GM19395 (cell line): Measurements from ENCODE around the gene RSBN1.
"Not testable (repeated sequence)": the region's sequence is repeated elsewhere in the genome, so short reads cannot be mapped to it uniquely, and the experiment has no call there.

Source experiments
- ATAC-seq: cut with Tn5 transposase; IDR thresholded peaks from one replicate; pipeline ENCODE4 v1.9.1; 2021; ENCODE audit warnings: mild to moderate bottlenecking, moderate library complexity; ENCODE audit not compliant: unreplicated experiment

Gene RSBN1

DNA sequence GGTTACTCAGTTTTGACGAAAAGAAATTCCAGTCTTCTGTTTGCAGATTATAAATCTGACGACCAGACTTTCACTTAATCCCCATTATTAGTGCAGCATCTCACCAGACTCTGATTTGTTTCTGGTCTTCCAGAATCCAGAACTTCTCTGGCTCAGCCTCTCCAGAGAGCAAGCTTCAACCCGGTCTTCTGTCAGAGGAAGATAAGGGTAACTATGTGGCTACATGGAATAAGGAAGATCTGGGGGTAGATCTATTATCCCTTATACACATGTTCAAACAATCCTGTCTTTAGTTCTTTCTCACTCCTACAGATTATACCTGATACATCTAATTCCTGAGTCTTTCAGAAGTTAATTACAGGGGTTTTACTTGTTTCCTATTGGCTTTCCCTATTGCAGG, 62.9 kb downstream of the RSBN1 start:
- ATAC-seq, result no peak

DNA sequence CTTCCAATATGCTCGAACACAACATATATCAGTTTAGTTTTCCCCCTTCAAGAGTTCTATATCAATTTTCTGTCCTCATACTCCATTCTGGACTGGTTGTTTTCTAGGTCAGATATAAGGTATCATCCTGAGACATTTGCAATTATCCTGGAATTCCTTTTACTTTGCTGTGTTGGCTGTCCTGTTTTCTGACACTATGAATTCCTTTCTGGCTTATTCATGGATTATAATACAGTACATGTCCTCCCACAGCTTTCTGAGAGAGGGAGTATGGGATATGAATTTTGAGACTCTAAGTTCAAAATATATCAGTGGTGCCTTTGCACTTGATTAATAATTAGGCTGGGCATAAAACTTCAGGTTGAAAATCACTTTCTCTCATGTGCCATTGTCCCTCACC, 64.9 kb downstream of the RSBN1 start:
- no peak for ATAC-seq

DNA sequence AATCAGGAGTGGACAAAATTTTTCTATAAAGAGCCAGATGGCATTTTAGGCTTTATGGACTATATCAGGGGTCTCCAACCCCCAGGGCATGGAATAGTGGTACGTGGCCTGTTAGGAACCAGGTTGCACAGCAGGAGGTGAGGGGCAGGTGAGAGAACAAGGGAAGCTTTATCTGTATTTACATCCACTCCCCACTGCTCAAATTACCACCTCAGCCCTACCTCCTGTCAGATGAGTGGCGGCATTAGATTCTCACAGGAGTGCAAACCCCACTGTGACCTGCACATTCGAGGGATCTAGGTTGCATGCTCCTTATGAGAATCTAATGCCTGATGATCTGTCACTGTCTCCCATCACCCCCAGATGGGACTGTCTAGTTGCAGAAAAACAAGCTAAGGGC, 66.9 kb downstream of the RSBN1 start:
- no peak for ATAC-seq

DNA sequence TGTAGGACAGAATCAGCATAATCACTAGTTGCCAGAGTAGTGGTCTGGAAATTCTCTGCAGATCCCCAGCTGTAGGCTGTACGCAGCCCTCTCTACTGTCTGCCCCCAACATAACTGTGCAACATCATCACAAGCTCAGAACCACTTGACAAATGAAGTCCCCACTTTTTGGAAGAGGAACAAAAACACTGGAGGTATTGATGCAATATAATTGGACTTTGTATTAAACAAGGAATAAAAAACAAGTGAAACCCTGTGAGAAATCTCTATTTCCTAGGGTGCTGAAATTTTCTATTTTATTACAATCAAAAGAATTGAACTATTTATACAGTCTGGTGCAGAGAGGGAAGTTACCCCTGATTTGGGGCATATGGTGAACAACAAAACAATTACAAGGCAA, 68.2 kb downstream of the RSBN1 start:
- ATAC-seq, result no peak

DNA sequence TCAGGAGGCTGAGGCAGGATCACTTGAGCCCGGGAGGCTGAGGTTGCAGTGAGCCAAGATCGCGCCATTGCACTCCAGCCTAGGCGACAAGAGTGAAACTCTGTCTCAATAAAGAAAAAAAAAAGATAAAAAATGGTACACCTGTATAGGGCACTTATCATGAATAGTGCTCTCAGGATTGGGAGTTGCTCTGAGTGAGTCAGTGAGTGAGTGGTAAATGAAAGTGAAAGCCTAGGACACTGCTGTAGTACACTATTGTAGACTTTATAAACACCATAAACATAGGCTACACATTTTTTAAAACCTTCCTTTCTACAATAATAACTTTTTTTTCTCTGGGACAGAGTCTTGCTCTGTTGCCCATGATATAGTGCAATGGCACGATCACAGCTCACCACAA, 69.8 kb downstream of the RSBN1 start:
- no peak for ATAC-seq

DNA sequence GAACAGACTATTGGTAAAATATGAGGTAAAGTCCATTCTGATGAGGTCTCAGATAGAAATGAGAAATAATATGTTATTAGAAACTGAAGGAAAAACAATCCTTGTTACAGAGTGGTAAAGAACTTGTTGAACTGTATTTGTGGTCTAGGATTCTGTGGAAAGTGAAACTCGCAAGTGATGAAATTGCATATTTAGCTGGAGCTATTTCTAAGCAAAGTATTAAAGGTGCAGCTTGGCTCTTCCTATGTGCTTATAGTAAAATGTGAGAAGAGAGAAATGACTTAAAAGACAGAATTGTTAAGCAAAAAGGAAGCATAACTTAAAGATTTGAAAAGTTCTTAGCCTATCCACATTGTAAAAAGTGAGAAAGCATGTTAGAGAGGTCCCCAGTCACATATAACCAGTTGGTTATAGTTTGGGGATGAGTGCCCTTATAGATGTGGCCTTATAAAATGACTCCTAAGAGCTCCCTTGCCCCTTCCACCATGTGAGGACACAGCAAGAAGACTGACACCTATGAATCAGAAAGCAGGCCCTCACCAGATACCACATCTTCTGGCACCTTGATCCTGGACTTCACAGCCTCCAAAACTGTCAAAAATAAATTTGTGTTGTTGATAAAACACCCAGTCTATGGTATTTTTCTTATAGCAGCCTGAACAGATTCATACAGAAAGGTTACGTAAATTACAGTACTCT, 77.8 kb downstream of the RSBN1 start:
- ATAC-seq, result no peak

DNA sequence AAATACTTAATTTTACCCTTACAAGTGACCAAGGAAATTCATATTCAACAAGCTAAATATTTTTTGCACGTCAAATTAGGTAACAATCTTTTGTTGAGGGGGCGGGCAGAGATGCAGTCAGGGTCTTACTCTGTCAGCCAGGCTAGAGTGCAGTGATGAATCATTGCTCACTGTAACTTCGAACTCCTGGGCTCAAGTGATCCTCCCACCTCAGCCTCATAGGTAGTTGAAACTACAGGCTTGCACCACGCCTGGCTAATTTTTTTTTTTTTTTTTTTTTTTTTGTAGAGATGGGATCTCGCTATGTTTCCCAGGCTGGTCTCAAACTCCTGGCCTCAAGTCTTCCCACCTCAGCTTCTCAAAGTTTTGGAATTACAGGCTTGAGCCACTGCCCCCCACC, 79.5 kb downstream of the RSBN1 start:
- no peak for ATAC-seq

DNA sequence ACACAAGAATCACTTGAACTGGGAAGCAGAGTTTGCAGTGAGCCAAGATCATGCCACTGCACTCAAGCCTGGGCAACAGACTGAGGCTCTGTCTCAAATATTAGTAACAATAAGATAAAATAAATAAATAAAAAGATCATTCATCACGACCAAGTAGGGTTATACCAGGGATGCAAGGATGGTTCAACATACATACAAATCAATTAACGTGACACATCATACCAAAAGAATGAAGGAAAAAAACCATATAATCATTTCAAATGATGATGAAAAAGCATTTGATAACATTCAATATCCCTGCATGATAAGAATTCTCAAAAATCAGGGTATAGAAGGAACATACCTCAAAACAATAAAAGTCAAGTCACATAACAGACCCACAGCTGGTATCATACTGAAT, 91.3 kb downstream of the RSBN1 start:
- no peak for ATAC-seq

DNA sequence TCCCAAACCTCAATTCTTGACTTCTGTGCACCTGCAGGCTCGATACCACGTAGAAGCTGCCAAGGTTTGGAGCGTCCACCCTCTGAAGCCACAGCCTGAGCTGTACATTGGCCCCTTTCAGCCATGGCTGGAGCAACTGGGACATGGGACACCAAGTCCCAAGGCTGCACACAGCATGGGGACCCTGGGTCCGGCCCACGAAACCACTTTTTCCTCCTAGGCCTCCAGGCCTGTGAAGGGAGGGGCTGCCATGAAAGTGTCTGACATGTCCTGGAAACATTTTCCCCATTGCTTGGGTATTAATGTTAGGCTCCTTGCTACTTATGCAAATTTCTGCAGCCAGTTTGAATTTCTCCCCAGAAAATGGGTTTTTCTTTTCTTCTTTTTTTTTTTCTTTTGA, 93.7 kb downstream of the RSBN1 start:
- ATAC-seq, result not testable (repeated sequence)

DNA sequence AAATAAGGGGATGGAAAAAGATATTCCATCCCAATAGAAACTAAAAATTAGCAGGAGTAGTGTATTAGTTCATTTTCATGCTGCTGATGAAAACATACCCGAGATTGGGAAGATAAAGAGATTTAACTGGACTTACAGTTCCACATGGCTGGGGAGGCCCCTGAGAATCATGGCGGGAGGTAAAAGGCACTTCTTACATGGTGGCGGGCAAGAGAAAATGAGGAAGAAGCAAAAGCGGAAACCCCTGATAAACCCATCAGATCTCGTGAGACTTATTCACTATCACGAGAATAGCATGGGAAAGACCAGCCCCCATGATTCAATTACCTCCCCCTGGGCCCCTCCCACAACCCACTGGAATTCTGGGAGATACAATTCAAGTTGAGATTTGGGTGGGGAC, 94.8 kb downstream of the RSBN1 start:
- ATAC-seq, result not testable (repeated sequence)

DNA sequence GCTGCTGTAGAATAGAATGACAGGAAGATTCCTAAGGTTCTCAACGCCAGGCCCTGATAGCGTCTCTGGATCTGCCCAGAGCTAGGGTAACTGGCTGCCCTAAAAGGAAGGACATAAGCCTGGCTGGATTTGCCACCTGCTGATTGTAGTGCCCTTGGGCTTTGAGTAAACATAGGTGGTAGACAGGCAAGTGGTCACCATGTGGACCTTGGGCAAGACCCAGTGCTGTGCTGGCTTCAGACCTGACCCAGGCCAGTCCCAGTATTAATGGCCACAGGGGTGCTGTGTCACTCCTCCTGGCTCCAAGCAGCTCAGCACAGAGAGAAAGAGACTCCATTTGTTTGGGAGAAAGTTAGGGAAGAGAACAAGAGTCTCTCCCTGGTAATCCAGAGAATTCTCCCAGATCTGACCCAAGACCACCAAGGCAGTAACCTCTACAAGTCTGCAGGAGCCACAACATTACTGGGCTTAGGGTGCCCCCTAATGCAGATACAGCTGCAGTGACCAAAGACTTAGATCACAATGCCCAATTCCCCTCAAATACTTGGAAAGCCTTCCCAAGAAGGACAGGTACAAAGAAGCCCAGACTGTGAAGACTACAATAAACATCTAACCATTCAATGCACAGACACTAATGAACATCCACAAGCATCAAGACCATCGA, 97.5 kb downstream of the RSBN1 start:
- ATAC-seq, result no peak
